ENCODE data around the gene CALML6.
A peak's percentile ranks its signal among the peaks of the same experiment; 100 is the strongest.
"Not testable (repeated sequence)": the region's sequence is repeated elsewhere in the genome, so short reads cannot be mapped to it uniquely, and the experiment has no call there.

The CALML6 gene

GRCh38 chr1:1914971-1915692 lies at the start of gene CALML6:
TSS of gene CALML6 (plus strand) at chr1:1915260. CDS start at chr1:1915281, 21 bp downstream.
- no peak for DNase-seq (ENCODE audit: low read depth in 2 of 2)

DNA sequence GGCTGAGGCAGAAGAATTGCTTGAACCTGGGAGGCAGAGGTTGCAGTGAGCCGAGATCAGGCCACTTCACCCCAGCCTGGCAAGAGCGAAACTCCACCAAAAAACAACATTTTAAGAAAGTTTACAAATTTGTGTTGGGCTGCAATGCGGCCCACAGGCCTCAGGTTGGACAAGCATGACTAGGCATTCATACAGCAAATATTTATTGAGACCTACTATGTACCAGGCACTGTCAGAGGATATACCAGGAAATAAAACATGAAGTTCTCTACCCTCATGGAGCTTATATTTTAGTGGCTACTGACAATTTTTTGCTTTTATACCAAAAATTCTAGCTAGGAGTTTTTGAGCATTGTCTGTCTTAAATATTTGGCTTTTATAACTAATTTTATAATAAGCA lies 47.9 kb upstream of the CALML6 start:
- no peak for DNase-seq (ENCODE audit: low read depth in 2 of 2)

DNA sequence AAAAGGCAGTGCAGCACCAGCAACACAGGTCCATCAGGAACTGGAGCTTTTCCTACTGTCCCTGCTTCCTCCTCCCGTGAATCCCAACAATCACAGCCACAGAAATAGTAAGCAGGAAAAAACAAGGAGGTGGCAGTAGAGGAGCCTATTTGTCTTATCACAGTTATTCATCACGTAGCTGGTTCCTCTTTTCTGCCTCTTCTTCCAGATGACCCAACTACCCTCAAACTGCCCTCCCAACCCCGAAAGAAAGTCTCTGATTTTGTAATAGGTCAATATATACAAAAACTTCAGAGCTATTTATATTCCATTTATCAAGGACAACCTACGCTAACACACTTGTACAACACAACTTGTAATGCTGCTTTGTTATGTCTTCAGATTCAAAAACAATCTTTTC lies 45.6 kb upstream of the CALML6 start:
- DNase-seq (ENCODE audit: low read depth in 2 of 2), result no peak

DNA sequence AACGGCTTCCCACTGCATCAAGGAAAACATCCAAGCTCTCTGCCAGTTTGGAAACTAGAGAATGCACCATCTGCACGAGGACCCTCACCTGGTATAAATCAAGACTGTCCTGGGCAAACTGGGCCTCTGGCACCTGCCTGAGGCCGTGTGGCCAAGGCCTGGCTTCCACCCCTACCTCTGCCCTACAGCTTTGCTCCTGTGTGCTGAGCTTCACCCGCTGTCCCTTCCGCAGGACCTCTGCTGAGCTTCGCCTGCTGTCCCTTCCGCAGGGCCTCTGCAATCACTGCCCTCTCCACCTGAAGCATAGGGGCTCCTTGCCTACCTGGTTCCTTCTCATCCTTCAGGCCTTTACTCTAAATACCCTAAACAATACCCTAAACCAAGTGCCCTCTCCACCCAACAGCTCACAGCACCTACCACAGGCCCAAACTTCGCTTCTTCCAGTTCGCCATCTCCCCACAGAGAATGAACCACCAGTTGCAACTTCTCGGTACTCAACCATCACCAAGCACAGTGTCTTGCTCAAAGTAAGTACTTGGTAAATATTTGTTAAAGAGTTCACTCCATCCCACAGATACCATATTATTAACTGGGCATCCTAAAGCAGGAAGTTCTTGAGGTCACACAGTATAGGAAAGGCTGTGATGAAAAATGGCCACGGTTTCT lies 42.6 kb upstream of the CALML6 start:
- no peak for DNase-seq (ENCODE audit: low read depth in 2 of 2)

- DNase-seq (ENCODE audit: low read depth in 2 of 2), result no peak
These were observed 41.9 kb upstream of the CALML6 start for GRCh38 chr1:1873186-1873585.

- no peak for DNase-seq (ENCODE audit: low read depth in 2 of 2)
These were observed 40.2 kb upstream of the CALML6 start for GRCh38 chr1:1874901-1875300.

GRCh38 chr1:1875932-1876331 lies 39.1 kb upstream of the CALML6 start:
- no peak for DNase-seq (ENCODE audit: low read depth in 2 of 2)

GRCh38 chr1:1876335-1876930 lies 38.6 kb upstream of the CALML6 start:
- no peak for DNase-seq (ENCODE audit: low read depth in 2 of 2)

- DNase-seq (ENCODE audit: low read depth in 2 of 2), result no peak
These were observed 37.1 kb upstream of the CALML6 start for GRCh38 chr1:1877865-1878436.

DNA sequence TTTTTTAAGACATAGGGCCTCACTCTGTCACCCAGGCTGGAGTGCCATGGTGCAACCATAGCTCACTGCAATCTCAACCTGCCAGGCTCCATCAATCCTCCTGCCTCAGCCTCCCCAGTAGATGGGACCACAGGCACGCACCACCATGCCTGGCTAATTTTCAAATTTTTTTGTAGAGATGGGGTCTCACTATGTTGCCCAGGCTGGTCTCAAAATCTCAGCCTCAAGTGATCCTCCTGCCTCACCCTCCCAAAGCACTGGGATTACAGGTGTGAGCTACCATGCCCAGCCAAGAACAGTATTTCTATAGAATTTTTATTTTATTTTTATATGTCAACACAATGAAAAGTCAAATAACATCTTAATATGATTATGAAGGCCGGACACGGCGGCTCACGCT lies 35.1 kb upstream of the CALML6 start:
- no peak for DNase-seq (ENCODE audit: low read depth in 2 of 2)

GRCh38 chr1:1880617-1881312 lies 34.3 kb upstream of the CALML6 start:
- DNase-seq (ENCODE audit: low read depth in 2 of 2), result no peak

DNA sequence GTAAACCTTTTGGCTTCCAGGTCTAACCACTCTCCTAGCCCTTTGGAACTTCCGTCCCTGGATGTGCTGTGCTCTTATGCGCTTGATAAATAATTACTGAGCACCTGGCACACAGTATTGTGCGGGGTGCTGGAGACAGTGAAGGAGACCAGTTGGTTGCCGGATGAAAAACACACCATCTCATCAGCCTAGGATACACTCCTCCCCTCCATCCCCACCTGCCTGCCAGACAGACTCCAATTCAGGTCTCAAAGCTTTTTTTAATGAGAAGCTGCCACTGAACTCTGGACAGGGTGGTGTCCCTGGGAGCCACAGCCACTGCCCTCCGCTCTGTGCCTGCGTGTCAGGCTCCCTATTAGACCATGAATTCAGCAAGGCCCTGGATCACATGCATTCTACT lies 33.3 kb upstream of the CALML6 start:
- DNase-seq (ENCODE audit: low read depth in 2 of 2), result no peak

DNA sequence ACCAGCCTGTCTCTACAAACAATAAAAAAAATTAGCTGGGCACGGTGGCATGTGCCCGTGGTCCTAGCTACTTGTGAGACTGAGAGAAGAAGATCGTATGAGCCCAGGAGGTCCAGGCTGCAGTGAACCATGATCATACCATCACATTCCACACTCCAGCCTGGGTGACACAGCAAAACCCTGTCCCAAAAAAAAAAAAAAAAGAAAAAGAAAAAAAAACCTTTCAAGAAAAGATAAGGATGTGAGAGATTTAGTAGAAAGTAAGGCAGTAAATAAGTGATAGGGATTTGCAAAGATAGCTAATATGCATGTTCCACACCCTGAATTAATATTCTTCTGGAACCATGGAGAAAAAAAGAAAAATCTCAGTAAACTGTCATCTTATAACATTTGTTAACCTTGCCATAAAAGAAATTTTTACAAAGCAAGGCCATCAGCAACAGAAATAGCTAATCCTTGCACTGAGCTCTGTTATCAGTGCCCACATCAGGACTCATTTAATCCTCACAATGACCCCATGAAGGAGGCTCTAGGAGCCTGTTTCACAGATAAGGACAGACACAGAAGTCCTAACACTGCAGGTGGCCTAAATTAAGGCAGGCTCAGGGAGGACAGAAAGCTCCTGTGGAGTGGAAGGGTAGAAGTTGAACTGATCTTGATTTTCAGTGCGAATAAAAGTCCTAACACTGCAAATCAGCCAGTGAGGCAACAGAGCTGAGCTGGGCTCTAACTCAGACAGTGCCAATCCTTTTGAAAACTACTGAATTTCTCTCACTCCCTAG lies 31.8 kb upstream of the CALML6 start:
- DNase-seq (ENCODE audit: low read depth in 2 of 2), result no peak

GRCh38 chr1:1883890-1884289 lies 31.2 kb upstream of the CALML6 start:
- not testable (repeated sequence) for DNase-seq (ENCODE audit: low read depth in 2 of 2)

DNA sequence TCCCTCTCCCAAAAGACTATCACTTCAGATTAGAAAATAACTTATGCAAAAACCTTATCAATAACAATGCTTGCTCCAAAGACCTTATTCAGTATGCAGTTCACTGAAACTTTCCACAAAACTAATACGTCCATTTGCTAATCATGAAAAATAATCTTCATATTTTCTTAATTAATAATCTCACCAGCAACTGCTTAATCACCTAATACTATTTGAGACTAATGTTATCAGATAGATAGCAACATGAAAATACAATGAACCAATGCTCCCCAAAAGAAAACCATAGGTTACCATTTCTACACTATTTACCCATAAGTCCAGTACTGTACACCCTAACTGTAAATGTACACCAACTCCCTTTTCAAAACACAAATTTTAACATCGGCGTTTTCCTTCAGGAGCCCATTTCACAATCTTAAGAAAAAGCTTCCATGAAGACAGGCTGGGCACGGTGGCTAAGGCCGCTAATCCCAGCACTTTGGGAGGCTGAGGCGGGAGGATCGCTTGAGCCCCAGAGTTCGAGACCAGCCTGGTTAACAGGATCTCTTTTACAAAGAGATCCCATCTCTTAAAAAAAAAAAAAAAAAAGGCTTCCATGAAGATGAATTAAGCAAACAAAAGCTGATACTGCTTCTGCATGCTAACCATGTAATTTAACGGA lies 25.8 kb upstream of the CALML6 start:
- DNase-seq (ENCODE audit: low read depth in 2 of 2), result no peak

GRCh38 chr1:1889847-1890505 lies 25.1 kb upstream of the CALML6 start:
- peak in 1 of 2 donors; percentile 45 for DNase-seq (ENCODE audit: low read depth in 2 of 2)

GRCh38 chr1:1890506-1891348 lies 24.3 kb upstream of the CALML6 start, which contains the start of gene GNB1:
TSS of gene GNB1 (minus strand) at chr1:1891087. CDS start at chr1:1825453, 65,634 bp downstream.
- DNase-seq (ENCODE audit: low read depth in 2 of 2), result peak; percentile 56 to 84

DNA sequence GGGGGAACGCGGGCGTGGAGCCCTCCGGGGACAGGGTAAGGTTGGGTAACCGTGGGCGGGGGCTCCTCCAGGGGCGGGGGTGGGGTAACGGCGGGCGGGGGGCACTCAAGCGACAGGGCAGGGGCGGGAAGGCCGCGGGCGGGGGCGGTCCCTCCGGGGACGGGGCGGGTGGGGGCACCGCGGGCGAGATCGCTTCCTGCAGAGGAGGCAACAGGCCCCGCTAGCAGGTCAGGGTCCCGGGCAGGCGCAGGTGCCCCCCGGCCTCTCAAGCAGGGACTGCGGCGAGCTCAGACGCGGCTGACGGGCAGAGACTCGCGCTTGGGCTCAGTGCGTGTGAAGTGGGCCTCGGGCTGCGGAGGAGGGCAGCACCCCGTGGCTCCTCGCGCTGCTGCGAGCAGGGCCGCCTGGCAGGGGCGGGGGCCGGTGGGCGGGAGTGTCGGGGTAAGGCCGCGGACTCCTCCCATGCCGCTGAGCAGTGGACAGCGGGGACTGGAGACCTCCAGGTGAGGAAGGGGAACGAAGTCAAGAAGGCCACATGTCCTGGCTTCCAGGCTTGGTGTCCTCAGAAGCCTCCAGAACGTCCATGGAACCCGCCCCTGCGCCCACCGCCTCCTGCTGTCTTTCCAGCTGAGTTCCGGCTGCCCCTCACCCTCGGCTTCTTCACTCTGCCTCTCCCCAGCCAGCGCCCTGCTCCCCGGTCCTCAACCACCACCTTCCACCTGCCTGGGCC lies 23.5 kb upstream of the CALML6 start:
- DNase-seq (ENCODE audit: low read depth in 2 of 2), result peak; percentile 67 to 81

Measured in stimulated activated CD8-positive, alpha-beta memory T cell treated with anti-CD3 and anti-CD28 coated beads, Interleukin-7, amount 100 ng/mL, for 4 hours (primary cell).